Stimulated activated CD4-positive, alpha-beta T cell treated with anti-CD3 and anti-CD28 coated beads, Interleukin-2, amount 100 ng/mL, for 24 hours (primary cell): ENCODE data around the gene ZNF621.

Experiments used
- DNase-seq, 2 donors: peaks; one replicate each; pipeline ENCODE4 v3.0.0-alpha.2; 2020

Gene ZNF621

GRCh38 chr3:40524568-40525285 is at the start of gene ZNF621:
Gene ZNF621 (plus strand): TSS chr3:40524960. CDS start chr3:40525841, 881 bp downstream.
- DNase-seq, result peak; percentile 86 to 89

- peak; percentile 56 to 61 for DNase-seq
These were observed 48.0 kb upstream of the ZNF621 start, which contains the start of gene ZNF619 for GRCh38 chr3:40476478-40477470. Gene ZNF619 (plus strand): TSS chr3:40477122. CDS start chr3:40477980, 858 bp downstream.

GRCh38 chr3:40477666-40478065 is 47.1 kb upstream of the ZNF621 start:
- no peak for DNase-seq

- no peak for DNase-seq
These were observed 37.6 kb upstream of the ZNF621 start for GRCh38 chr3:40487172-40487571.

GRCh38 chr3:40490916-40491315 is 33.8 kb upstream of the ZNF621 start:
- DNase-seq, result no peak

- no peak for DNase-seq
These were observed 30.1 kb upstream of the ZNF621 start for GRCh38 chr3:40494698-40495097.

GRCh38 chr3:40497288-40497687 is 27.5 kb upstream of the ZNF621 start:
- no peak for DNase-seq

GRCh38 chr3:40499952-40500351 is 24.8 kb upstream of the ZNF621 start:
- DNase-seq, result no peak

- DNase-seq, result no peak
These were observed 22.7 kb upstream of the ZNF621 start for GRCh38 chr3:40502034-40502433.

- no peak for DNase-seq
These were observed 19.9 kb upstream of the ZNF621 start for GRCh38 chr3:40504636-40505430.

GRCh38 chr3:40505599-40506462 is 18.9 kb upstream of the ZNF621 start, which contains the start of gene ZNF620:
Gene ZNF620 (plus strand): TSS chr3:40506039. CDS start chr3:40506353, 314 bp downstream.
- DNase-seq, result peak; percentile 56 to 72

- DNase-seq, result no peak
These were observed 13.6 kb upstream of the ZNF621 start for GRCh38 chr3:40511031-40511718.

- no peak for DNase-seq
These were observed 8.6 kb upstream of the ZNF621 start for GRCh38 chr3:40516201-40516600.

GRCh38 chr3:40518067-40518466 is 6.7 kb upstream of the ZNF621 start:
- DNase-seq, result no peak

- no peak for DNase-seq
These were observed 5.9 kb upstream of the ZNF621 start for GRCh38 chr3:40518848-40519247.

- no peak for DNase-seq
These were observed 3.5 kb upstream of the ZNF621 start for GRCh38 chr3:40521254-40521653.

- no peak for DNase-seq
These were observed 979 bp upstream of the ZNF621 start for GRCh38 chr3:40523781-40524180.

GRCh38 chr3:40524222-40524567 is 565 bp upstream of the ZNF621 start:
- DNase-seq, result no peak

- DNase-seq, result no peak
These were observed 3.7 kb downstream of the ZNF621 start for GRCh38 chr3:40528426-40528825.

- DNase-seq, result no peak
These were observed 7.5 kb downstream of the ZNF621 start for GRCh38 chr3:40532252-40532651.

- DNase-seq, result no peak
These were observed 9.5 kb downstream of the ZNF621 start for GRCh38 chr3:40534283-40534682.
